Stimulated activated CD8-positive, alpha-beta memory T cell treated with anti-CD3 and anti-CD28 coated beads, Interleukin-4, amount 100 ng/mL, for 4 hours (primary cell): ENCODE data around the gene TIRAP.
A peak's percentile ranks its signal among the peaks of the same experiment; 100 is the strongest.
"Not testable (repeated sequence)": the region's sequence is repeated elsewhere in the genome, so short reads cannot be mapped to it uniquely, and the experiment has no call there.

ENCODE experiments used
- DNase-seq, 2 donors: peaks; one replicate each; pipeline ENCODE4 v3.0.0-alpha.2; 2020; ENCODE audit warnings: low read depth in 2 of 2, low spot score in 1 of 2

Gene TIRAP

GRCh38 chr11:126284829-126285228, 1.9 kb downstream of the TIRAP start:
- DNase-seq: peak; percentile 71 to 76

GRCh38 chr11:126288237-126288636, 5.3 kb downstream of the TIRAP start:
- DNase-seq: no peak

GRCh38 chr11:126290887-126291286, 8.0 kb downstream of the TIRAP start:
- DNase-seq: no peak

- no peak for DNase-seq
Observed at GRCh38 chr11:126293726-126294125, 10.8 kb downstream of the TIRAP start.

GRCh38 chr11:126297004-126297403, 14.1 kb downstream of the TIRAP start:
- no peak for DNase-seq

- DNase-seq: peak; percentile 60 to 73
Observed at GRCh38 chr11:126303623-126304456, 20.9 kb downstream of the TIRAP start, which contains the start of gene DCPS. DCPS (plus strand) TSS chr11:126304060; CDS start chr11:126304081, 21 bp downstream.

- no peak for DNase-seq
Observed at GRCh38 chr11:126304457-126305075, 21.7 kb downstream of the TIRAP start.

- no peak for DNase-seq
Observed at GRCh38 chr11:126305699-126306098, 22.8 kb downstream of the TIRAP start.

GRCh38 chr11:126307706-126308105, 24.8 kb downstream of the TIRAP start:
- DNase-seq: no peak

- no peak for DNase-seq
Observed at GRCh38 chr11:126308271-126308671, 25.4 kb downstream of the TIRAP start.

- not testable (repeated sequence) for DNase-seq
Observed at GRCh38 chr11:126308771-126309170, 25.9 kb downstream of the TIRAP start.

GRCh38 chr11:126310200-126310991, 27.5 kb downstream of the TIRAP start:
- peak in 1 of 2 donors; percentile 34 for DNase-seq

GRCh38 chr11:126310992-126311310, 28.1 kb downstream of the TIRAP start:
- DNase-seq: no peak

- no peak for DNase-seq
Observed at GRCh38 chr11:126311401-126312291, 28.8 kb downstream of the TIRAP start.

- no peak for DNase-seq
Observed at GRCh38 chr11:126312961-126313360, 30.1 kb downstream of the TIRAP start.

GRCh38 chr11:126313826-126314225, 30.9 kb downstream of the TIRAP start:
- DNase-seq: no peak

GRCh38 chr11:126317432-126317755, 34.5 kb downstream of the TIRAP start:
- DNase-seq: no peak

- no peak for DNase-seq
Observed at GRCh38 chr11:126317756-126318573, 35.1 kb downstream of the TIRAP start.

GRCh38 chr11:126318574-126319373, 35.9 kb downstream of the TIRAP start:
- DNase-seq: no peak
